ENCODE data around the gene KCND2. TPM values are rescaled to one million over a fixed set of nuclear protein-coding genes. Genes with fewer than 3 reads are reported as not detected.
"Not testable (repeated sequence)": the region's sequence is repeated elsewhere in the genome, so short reads cannot be mapped to it uniquely, and the experiment has no call there.

The KCND2 gene
- total RNA-seq, 1 donor from 2014 or later, result not detected

DNA sequence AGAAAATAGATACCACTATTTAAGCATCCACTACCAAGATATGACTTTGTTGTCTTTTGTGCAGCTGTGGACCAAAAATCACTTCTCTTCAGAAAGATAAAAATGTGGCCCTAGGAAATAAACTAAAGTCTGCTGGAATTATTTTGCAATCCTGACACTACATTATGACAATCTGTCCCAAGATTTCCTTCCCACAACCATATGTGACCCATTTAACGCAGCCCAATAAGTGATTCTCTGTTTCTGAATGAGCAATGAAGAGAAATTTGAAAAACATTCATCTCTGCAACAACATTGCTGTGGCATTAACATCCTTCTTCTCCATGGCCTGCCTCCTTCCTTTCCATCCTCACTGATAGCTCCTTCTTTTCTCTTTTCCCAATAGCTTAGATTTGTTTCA lies 373.0 kb downstream of the KCND2 start:
- H3K9me3 Mint-ChIP-seq, result no peaks in the 10 kb centered on the region
- no peaks in the 10 kb centered on the region for H3K4me1 Mint-ChIP-seq
- no peaks in the 10 kb centered on the region for H3K27me3 Mint-ChIP-seq
- intact Hi-C loops (cut with micrococcal nuclease), result no loop called here
- H3K4me3 Mint-ChIP-seq, result no peak overlapping the region
- DNase-seq, result no peak
- H3K27ac Mint-ChIP-seq, result no peak overlapping the region
- H3K36me3 Mint-ChIP-seq (ENCODE audit: low read depth), result no peaks in the 10 kb centered on the region

DNA sequence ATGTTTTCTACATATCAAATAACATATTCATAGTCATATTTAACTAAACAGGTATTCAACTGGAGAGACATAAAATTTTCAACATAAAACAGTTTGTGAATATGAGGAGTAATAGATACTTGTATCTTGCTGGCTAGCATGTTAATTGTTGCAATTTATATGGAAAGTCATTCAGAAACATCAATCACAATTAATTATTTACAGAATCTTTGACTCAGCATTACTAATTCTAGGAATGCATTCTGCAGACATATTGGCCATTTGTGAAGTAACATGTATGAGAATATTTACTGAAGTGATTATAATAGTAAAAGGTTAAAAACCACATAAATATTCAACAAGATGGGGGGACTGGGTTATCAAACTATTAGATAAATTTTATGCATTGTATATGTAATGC lies 381.3 kb downstream of the KCND2 start:
- no peaks in the 10 kb centered on the region for H3K27me3 Mint-ChIP-seq

DNA sequence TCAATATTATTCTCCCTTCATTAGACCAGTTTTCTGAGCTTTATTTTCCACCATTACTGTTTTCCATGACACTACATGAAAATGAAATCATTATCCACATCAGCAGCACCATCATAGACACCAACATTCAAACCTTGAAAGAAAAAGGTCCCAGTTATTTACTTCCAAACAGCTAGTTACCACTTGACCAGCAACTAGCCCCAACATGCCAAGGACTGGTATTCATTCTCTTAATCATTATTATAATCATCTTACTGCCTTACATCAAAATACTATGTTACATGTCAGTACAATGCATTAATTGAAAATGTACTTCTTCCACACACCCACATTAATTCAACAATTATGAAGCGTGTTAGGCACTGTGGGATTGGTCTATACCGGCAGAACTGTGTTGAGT lies 385.5 kb downstream of the KCND2 start:
- no peaks in the 10 kb centered on the region for H3K4me1 Mint-ChIP-seq
- no peak for DNase-seq
- H3K36me3 Mint-ChIP-seq (ENCODE audit: low read depth), result no peaks in the 10 kb centered on the region
- no peak overlapping the region for H3K27ac Mint-ChIP-seq
- no peaks in the 10 kb centered on the region for H3K9me3 Mint-ChIP-seq
- H3K27me3 Mint-ChIP-seq, result no peaks in the 10 kb centered on the region
- intact Hi-C loops (cut with micrococcal nuclease), result no loop called here
- H3K4me3 Mint-ChIP-seq, result no peak overlapping the region

More for the DNA sequence above, 381.3 kb downstream of the KCND2 start:
- Mint-ChIP-seq H3K9me3 (no peaks in the 10 kb centered on the region), H3K4me3 (no peak overlapping the region), H3K4me1 (no peaks in the 10 kb centered on the region), H3K36me3 (ENCODE audit: low read depth) (no peaks in the 10 kb centered on the region), H3K27ac (no peak overlapping the region)
- intact Hi-C loops (cut with micrococcal nuclease), result no loop called here
- no peak for DNase-seq

DNA sequence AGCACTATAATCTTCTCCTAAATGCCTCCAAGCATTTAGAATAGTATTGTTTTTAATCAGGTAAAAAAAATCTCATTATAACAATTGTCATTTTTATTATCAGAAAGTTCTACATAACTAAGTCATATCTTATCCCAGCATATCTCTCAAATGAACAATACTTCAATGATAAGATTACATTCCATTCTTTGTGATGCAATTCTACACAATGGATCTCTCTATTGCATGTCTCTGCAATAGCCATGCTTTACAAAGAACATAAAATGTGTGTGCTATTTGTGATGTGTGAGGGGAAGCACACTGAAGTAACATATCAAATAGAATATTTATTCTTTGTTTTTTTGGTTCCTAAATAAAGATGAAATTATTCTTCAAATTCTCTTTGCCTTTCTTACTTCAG lies 389.3 kb downstream of the KCND2 start:
- no peaks in the 10 kb centered on the region for H3K36me3 Mint-ChIP-seq (ENCODE audit: low read depth)
- DNase-seq, result no peak
- no peaks in the 10 kb centered on the region for H3K27me3 Mint-ChIP-seq
- intact Hi-C loops (cut with micrococcal nuclease), result no loop called here
- H3K27ac Mint-ChIP-seq, result no peak overlapping the region
- no peaks in the 10 kb centered on the region for H3K9me3 Mint-ChIP-seq
- H3K4me1 Mint-ChIP-seq, result no peaks in the 10 kb centered on the region
- no peak overlapping the region for H3K4me3 Mint-ChIP-seq

DNA sequence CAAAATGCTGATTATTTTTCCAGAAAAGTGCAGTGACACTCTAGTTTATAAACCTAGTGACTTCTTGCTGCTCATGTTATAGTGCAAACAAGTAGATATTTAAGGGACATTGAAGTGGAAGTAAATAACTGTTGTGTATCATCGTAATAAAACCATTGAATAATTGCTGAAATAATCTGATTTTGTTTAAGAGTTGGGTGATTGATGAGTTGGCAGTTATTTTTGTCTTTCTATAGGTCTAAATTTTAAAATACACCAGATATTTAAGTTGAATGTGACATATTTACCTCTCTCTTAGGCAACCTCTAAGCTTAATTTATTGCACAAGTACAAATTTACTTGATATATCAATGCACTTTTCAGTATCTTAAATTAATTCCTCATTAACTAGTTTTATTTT lies 392.1 kb downstream of the KCND2 start:
- no peak overlapping the region for H3K4me3 Mint-ChIP-seq
- no peaks in the 10 kb centered on the region for H3K4me1 Mint-ChIP-seq
- intact Hi-C loops (cut with micrococcal nuclease), result no loop called here
- no peak overlapping the region for H3K27ac Mint-ChIP-seq
- no peaks in the 10 kb centered on the region for H3K36me3 Mint-ChIP-seq (ENCODE audit: low read depth)
- no peak for DNase-seq
- no peaks in the 10 kb centered on the region for H3K9me3 Mint-ChIP-seq
- H3K27me3 Mint-ChIP-seq, result no peaks in the 10 kb centered on the region

DNA sequence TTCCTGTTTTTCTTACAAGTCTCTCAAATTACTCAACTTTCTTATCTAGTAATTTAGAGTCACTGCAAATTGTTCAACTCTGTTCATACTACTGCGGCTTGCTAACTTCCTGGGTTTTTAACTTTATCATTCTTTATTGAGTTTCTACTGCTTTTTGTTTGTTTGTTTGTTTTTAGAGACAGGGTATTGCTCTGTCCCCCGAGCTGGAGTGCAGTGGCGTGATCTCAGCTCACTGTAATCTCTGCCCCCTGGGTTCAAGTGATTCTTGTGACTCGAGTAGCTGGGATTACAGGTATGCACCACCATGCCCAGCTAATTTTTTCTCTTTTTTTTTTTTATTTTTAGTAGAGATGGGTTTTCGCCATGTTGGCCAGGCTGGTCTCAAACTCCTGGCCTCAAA lies 402.1 kb downstream of the KCND2 start:
- no peak overlapping the region for H3K4me3 Mint-ChIP-seq
- intact Hi-C loops (cut with micrococcal nuclease), result no loop called here
- no peak overlapping the region for H3K27ac Mint-ChIP-seq
- H3K27me3 Mint-ChIP-seq, result no peaks in the 10 kb centered on the region
- DNase-seq, result no peak
- no peaks in the 10 kb centered on the region for H3K9me3 Mint-ChIP-seq
- no peaks in the 10 kb centered on the region for H3K4me1 Mint-ChIP-seq
- H3K36me3 Mint-ChIP-seq (ENCODE audit: low read depth), result no peaks in the 10 kb centered on the region

DNA sequence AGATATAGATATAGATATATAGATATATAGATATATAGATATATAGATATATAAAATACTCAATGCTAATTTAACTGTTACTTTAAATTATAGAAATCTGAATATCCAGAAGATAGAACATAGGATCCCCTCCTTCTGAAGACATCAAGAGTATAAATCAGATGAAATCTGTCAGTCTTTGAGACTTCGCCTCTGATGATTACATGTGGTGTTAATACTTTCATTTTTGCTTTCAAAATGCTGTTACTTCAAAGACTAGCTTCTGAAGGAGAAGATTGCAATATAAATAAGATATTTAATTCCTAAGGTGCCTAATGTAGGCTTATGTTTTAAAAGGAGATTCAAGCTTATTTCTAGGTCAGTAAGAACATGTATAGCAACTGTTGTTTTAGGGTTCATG lies 404.6 kb downstream of the KCND2 start:
- Mint-ChIP-seq H3K4me1 (no peaks in the 10 kb centered on the region), H3K9me3 (no peaks in the 10 kb centered on the region), H3K36me3 (ENCODE audit: low read depth) (no peaks in the 10 kb centered on the region), H3K27me3 (no peaks in the 10 kb centered on the region), H3K4me3 (no peak overlapping the region), H3K27ac (no peak overlapping the region)
- intact Hi-C loops (cut with micrococcal nuclease), result no loop called here
- DNase-seq, result no peak

DNA sequence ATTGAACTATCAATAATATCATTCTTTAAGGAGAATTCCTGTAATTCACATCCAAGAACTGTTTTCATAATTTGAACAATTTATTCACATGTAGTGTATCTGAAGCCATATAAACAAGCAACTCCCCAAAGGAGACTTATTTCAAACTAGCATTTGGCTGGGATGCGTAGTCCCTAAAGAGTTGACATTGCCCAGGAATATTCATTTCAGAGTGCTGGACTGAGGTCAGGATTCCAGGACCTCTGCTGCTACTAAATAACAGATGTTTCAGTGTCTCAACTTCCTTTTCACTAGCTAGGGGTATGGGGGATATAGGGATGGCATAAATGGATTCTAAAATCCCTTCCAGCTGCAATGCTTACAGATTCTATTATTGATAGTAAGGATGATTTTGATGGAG lies 408.0 kb downstream of the KCND2 start:
- no peaks in the 10 kb centered on the region for H3K4me1 Mint-ChIP-seq
- H3K27me3 Mint-ChIP-seq, result no peaks in the 10 kb centered on the region
- H3K27ac Mint-ChIP-seq, result no peak overlapping the region
- H3K36me3 Mint-ChIP-seq (ENCODE audit: low read depth), result no peaks in the 10 kb centered on the region
- DNase-seq, result no peak
- H3K9me3 Mint-ChIP-seq, result no peaks in the 10 kb centered on the region
- H3K4me3 Mint-ChIP-seq, result no peak overlapping the region
- intact Hi-C loops (cut with micrococcal nuclease), result no loop called here

DNA sequence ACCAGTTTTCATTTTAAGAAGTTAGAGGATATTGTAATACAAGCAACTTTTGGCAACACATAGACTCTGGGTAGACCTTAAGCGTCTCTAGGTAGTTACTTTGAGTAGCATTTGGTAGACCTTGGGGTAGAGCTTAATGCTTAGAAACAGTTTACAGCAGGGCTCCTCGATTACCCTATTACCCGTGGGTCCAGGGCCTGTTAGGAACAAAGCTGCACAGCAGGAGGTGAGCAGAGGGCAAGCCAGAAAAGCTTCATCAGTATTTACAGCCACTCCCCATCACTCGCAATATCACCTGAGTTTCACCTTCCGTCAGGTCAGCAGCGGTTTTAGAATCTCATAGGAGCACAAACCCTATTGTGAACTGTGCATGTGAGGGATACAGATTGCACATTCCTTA lies 411.5 kb downstream of the KCND2 start:
- no peak for DNase-seq
- no peak overlapping the region for H3K27ac Mint-ChIP-seq
- H3K36me3 Mint-ChIP-seq (ENCODE audit: low read depth), result no peaks in the 10 kb centered on the region
- intact Hi-C loops (cut with micrococcal nuclease), result no loop called here
- H3K27me3 Mint-ChIP-seq, result no peaks in the 10 kb centered on the region
- H3K4me3 Mint-ChIP-seq, result no peak overlapping the region
- no peaks in the 10 kb centered on the region for H3K9me3 Mint-ChIP-seq
- H3K4me1 Mint-ChIP-seq, result no peaks in the 10 kb centered on the region

DNA sequence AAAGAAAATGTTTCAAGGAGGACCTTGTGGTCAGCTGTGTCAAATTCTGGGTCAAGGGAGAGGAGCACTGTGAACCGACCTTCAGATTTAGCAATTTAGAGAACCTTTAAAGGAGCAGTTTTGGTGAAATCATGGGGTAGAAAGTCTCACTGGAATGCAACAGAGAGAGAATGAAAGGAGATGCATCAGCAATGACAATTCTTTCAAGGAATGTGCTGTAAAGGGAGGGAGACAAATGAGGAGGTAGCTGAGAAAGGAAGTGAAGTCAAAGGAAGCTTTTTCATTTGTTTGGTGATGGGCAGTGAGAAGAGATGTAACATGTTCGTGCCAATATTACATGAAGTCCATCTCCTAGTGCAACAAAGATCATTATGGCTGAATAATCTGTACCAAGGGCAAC lies 418.9 kb downstream of the KCND2 start:
- DNase-seq, result no peak
- Mint-ChIP-seq H3K4me1 (no peaks in the 10 kb centered on the region), H3K36me3 (ENCODE audit: low read depth) (no peaks in the 10 kb centered on the region), H3K9me3 (no peaks in the 10 kb centered on the region), H3K4me3 (no peak overlapping the region), H3K27ac (no peak overlapping the region), H3K27me3 (no peaks in the 10 kb centered on the region)
- intact Hi-C loops (cut with micrococcal nuclease), result no loop called here

DNA sequence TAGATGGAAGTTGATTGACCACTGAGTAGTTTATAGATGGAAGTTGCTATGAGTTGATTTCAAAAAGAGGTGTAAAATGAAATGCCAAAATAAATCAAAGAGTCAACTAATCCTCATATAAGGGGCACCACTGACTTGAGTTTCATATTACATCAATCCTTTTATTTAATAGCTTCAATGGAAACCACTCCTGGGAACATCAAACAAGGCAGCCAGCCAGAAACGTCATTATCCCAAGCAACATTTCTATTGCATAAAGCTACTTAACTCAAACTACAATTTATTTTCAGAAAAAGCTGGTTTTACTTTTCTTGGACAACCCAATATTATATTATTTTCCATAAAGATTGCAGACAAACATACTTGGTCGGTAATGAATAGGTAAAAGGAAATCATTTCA lies 422.9 kb downstream of the KCND2 start:
- intact Hi-C loops (cut with micrococcal nuclease), result no loop called here
- Mint-ChIP-seq H3K4me3 (no peak overlapping the region), H3K27ac (no peak overlapping the region), H3K4me1 (no peaks in the 10 kb centered on the region), H3K27me3 (no peaks in the 10 kb centered on the region), H3K9me3 (no peaks in the 10 kb centered on the region), H3K36me3 (ENCODE audit: low read depth) (no peaks in the 10 kb centered on the region)
- no peak for DNase-seq

DNA sequence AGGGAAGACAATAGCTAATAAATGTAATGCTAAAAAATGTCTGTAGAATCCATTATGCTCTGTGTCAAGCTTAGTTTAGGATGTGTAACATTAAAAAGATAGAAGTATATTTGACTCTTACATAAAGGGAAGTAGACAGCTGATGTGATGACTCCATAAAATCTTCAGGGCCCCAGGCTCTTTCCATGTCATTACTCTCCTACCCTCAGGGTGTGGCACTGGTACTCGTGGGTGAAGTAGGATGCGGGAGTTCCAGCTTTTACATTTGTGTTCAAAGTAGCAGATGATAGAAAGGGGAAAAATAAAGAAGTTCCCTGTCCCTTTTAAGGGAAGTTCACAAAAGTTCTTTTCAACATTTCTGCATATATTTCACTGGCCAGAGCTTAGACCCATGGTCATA lies 427.8 kb downstream of the KCND2 start:
- Mint-ChIP-seq H3K27ac (no peak overlapping the region), H3K27me3 (no peaks in the 10 kb centered on the region), H3K4me3 (no peak overlapping the region), H3K4me1 (no peaks in the 10 kb centered on the region), H3K36me3 (ENCODE audit: low read depth) (no peaks in the 10 kb centered on the region), H3K9me3 (no peaks in the 10 kb centered on the region)
- DNase-seq, result no peak
- intact Hi-C loops (cut with micrococcal nuclease), result no loop called here

DNA sequence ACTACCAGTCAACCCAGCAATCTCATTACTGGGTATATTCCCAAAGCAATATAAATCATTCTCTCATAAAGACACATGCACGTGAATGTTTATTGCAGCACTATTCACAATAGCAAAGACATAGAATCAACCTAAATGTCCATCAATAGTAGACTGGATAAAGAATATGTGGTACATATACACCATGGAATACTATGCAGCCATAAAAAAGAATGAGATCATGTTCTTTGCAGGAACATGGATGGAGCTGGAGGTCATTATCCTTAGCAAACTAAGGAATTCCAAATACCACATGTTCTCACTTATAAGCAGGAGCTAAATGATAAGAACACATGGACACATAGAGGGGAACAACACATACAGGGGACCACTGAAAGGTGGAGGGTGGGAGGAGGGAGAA lies 429.4 kb downstream of the KCND2 start:
- H3K36me3 Mint-ChIP-seq (ENCODE audit: low read depth); H3K27me3 Mint-ChIP-seq; H3K9me3 Mint-ChIP-seq; H3K4me3 Mint-ChIP-seq; DNase-seq; H3K4me1 Mint-ChIP-seq; intact Hi-C loops (cut with micrococcal nuclease); H3K27ac Mint-ChIP-seq: not testable (repeated sequence)

DNA sequence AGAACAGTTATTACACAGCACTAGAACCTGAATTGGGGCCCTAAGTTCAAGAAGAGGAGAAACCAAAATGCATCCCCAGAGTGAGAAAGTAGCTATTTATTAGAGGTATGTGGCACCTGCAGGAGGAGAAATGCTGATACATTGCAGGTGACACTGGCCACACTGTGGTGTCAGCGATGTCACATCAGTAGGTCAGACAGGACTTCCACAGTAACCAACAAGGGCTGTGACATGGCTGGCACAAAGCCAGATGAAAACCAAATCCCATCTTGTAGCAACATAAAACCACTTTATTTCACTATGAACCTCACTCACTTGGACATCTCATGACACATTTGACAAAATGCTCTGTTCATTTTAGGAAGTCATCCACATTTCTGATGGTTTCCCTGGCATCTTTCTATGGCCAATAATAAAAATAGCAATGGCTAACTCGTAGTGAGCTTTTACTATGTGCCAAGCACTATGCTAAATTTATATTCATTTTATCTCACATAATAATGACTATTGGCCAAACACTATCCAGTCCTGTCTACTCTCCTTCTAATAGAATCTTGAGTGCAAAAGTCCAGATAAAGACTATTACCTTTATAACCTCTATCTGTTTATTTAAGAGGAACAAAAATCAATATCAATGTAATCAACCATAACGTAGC lies 430.7 kb downstream of the KCND2 start:
- H3K4me1 Mint-ChIP-seq, result no peaks in the 10 kb centered on the region
- H3K27me3 Mint-ChIP-seq, result no peaks in the 10 kb centered on the region
- intact Hi-C loops (cut with micrococcal nuclease), result no loop called here
- H3K9me3 Mint-ChIP-seq, result no peaks in the 10 kb centered on the region
- no peak for DNase-seq
- no peaks in the 10 kb centered on the region for H3K36me3 Mint-ChIP-seq (ENCODE audit: low read depth)
- H3K27ac Mint-ChIP-seq, result no peak overlapping the region
- no peak overlapping the region for H3K4me3 Mint-ChIP-seq

DNA sequence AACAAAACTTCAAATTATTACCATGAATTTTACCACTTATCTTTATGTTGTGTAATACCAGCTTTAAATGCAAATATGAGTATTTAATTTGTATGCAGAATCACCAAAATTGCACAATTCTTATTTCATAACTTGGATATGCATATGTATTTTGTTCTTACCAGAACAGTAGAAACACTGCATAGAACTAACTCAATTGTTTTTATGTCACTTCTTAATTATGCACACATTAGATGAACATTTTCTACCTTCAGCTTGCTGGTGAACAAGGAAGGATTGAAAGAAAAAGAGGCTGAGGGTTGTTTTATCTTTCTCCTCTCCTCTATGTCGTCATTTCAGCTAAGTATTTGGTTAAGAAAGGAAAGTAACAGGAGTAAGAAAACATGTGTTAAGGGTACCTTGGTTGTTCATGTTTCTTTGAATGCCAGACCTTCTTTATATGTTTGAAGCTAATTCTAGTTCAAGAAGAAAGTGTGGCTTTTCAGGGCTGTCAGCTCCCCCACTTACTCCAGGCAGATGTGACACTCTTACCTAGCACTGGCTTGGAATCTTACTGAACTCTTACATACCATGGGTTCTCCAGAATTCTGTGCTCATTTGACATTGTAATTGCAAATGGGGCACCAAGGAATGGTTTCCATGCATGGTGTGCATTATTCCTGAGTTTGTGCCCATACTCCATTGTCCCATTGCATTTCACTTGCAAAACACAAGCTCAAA lies 436.4 kb downstream of the KCND2 start:
- Mint-ChIP-seq H3K27ac (no peak overlapping the region), H3K36me3 (ENCODE audit: low read depth) (no peaks in the 10 kb centered on the region), H3K9me3 (no peaks in the 10 kb centered on the region), H3K4me3 (no peak overlapping the region), H3K27me3 (no peaks in the 10 kb centered on the region), H3K4me1 (no peaks in the 10 kb centered on the region)
- no peak for DNase-seq
- intact Hi-C loops (cut with micrococcal nuclease), result no loop called here

Measured in activated CD4-positive, alpha-beta T cell treated with anti-CD3 and anti-CD28 coated beads, Interleukin-2, amount 10 ng/mL, durations not matched to agents 24 days and 14 days (primary cell).